ENCODE data around the gene TYW1B.
"Not testable (repeated sequence)": the region's sequence is repeated elsewhere in the genome, so short reads cannot be mapped to it uniquely, and the experiment has no call there.

The TYW1B gene

DNA sequence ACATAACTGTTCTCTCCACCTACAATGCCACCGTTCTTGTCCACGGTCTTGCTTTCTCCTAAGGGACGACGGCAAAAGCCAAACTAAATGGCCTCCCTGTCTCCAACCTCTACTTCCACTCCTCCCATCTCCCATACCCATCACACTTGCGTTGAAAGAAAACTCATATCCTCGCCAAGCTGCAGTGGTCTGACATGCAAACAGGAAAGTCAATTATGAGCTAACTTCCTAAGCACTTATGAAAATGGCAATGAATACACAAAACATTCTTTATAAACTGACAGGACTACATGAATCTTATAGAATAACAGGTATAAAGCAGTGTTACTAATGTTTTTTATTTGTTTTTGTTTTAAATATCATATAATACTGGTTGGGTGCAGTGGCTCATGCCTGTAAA lies 46.4 kb downstream of the TYW1B start:
- Histone ChIP-seq H3K27ac (ENCODE audit: low read length, poor library complexity, severe bottlenecking) (no peak overlapping the region), H2AK5ac (ENCODE audit: low read length, severe bottlenecking) (no peak overlapping the region), H2BK15ac (ENCODE audit: low read depth, poor library complexity, severe bottlenecking) (no peak overlapping the region), H4K91ac (ENCODE audit: low read length) (no peak overlapping the region), H3K27me3 (ENCODE audit: control insufficient read depth in 1 of 2, insufficient read depth in 1 of 2, low read length in 2 of 2) (no peaks in the 10 kb centered on the region), H3K18ac (ENCODE audit: low read depth in 1 of 2, low read length in 2 of 2) (no peak overlapping the region), H3K4me2 (ENCODE audit: low read length, poor library complexity, severe bottlenecking) (no peak overlapping the region), H3K79me1 (replicated peaks; ENCODE audit: low read length, poor library complexity, severe bottlenecking) (no peaks in the 10 kb centered on the region), H4K8ac (ENCODE audit: low read length) (no peak overlapping the region), H2BK120ac (ENCODE audit: low read depth, low read length) (no peak overlapping the region), H2BK5ac (ENCODE audit: low read depth, low read length, poor library complexity, severe bottlenecking) (no peak overlapping the region), H3K14ac (ENCODE audit: low read length in 2 of 2) (no peak overlapping the region), H3K36me3 (ENCODE audit: control insufficient read depth in 1 of 2, insufficient read depth in 2 of 2, low read depth in 1 of 2, low read length in 2 of 2) (no peaks in the 10 kb centered on the region), H3K9ac (ENCODE audit: low read length) (no peak overlapping the region), H3K4me1 (ENCODE audit: control insufficient read depth, insufficient read depth, low read depth, low read length) (no peaks in the 10 kb centered on the region), H3K9me3 (ENCODE audit: control insufficient read depth, low read length) (no peaks in the 10 kb centered on the region), H2BK12ac (ENCODE audit: low read length in 2 of 2) (no peak overlapping the region), H3K23ac (ENCODE audit: low read length in 2 of 2) (no peak overlapping the region), H2AFZ (ENCODE audit: low read depth, low read length) (no peak overlapping the region), H3K4ac (ENCODE audit: low read depth in 1 of 2, low read length in 2 of 2) (no peak overlapping the region), H3K4me3 (ENCODE audit: insufficient read depth in 1 of 2, low read depth in 1 of 2, low read length in 2 of 2) (no peak overlapping the region)
- no peak for DNase-seq
- 91% methylated on average over 6 of the region's 6 CpGs for WGBS

- Histone ChIP-seq H2BK15ac (ENCODE audit: low read depth, poor library complexity, severe bottlenecking) (no peak overlapping the region), H3K4me2 (ENCODE audit: low read length, poor library complexity, severe bottlenecking) (no peak overlapping the region), H2BK5ac (ENCODE audit: low read depth, low read length, poor library complexity, severe bottlenecking) (no peak overlapping the region), H2AK5ac (ENCODE audit: low read length, severe bottlenecking) (no peak overlapping the region), H4K8ac (ENCODE audit: low read length) (no peak overlapping the region), H3K23ac (ENCODE audit: low read length in 2 of 2) (no peak overlapping the region), H2AFZ (ENCODE audit: low read depth, low read length) (no peak overlapping the region), H3K27me3 (ENCODE audit: control insufficient read depth in 1 of 2, insufficient read depth in 1 of 2, low read length in 2 of 2) (no peaks in the 10 kb centered on the region), H4K91ac (ENCODE audit: low read length) (no peak overlapping the region), H3K4me1 (ENCODE audit: control insufficient read depth, insufficient read depth, low read depth, low read length) (no peaks in the 10 kb centered on the region), H2BK120ac (ENCODE audit: low read depth, low read length) (no peak overlapping the region), H3K79me1 (replicated peaks; ENCODE audit: low read length, poor library complexity, severe bottlenecking) (no peaks in the 10 kb centered on the region), H3K36me3 (ENCODE audit: control insufficient read depth in 1 of 2, insufficient read depth in 2 of 2, low read depth in 1 of 2, low read length in 2 of 2) (no peaks in the 10 kb centered on the region), H3K4me3 (ENCODE audit: insufficient read depth in 1 of 2, low read depth in 1 of 2, low read length in 2 of 2) (no peak overlapping the region), H3K18ac (ENCODE audit: low read depth in 1 of 2, low read length in 2 of 2) (no peak overlapping the region), H3K9me3 (ENCODE audit: control insufficient read depth, low read length) (no peaks in the 10 kb centered on the region), H2BK12ac (ENCODE audit: low read length in 2 of 2) (no peak overlapping the region), H3K27ac (ENCODE audit: low read length, poor library complexity, severe bottlenecking) (no peak overlapping the region), H3K9ac (ENCODE audit: low read length) (no peak overlapping the region), H3K4ac (ENCODE audit: low read depth in 1 of 2, low read length in 2 of 2) (no peak overlapping the region), H3K14ac (ENCODE audit: low read length in 2 of 2) (no peak overlapping the region)
- no peak for DNase-seq
- WGBS: 97% methylated on average over 8 of the region's 8 CpGs
Observed at GRCh38 chr7:72781161-72781560, 46.8 kb downstream of the TYW1B start.

DNA sequence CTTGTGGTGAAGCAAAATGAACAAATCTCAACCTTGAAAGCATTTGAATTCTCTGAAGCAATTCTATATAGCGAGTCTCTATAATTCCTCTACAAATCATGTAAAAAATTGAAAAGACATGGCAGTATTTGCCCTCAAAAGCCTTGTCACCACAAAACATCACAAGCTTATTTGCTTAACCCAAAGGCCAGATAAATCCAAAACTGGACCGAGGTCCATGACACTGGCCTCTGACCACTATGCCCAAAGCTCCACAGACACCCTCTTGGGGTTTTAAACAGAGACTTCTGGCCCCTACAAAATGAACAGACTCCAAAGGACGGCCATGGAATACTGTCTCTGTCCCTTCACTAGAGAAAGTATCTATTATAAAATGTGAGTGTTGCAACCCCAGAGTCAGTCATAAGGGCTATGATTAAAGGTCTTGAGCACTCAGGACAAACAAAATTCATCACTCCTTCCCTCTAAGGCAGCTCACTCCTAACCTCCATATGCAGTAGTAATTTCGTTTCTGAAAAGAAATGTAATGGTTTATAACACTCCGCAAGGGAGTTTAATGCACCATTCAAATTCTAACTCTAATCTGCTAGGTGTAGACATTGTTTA lies 47.6 kb downstream of the TYW1B start:
- not testable (repeated sequence) for H4K91ac ChIP-seq (ENCODE audit: low read length); H4K8ac ChIP-seq (ENCODE audit: low read length); H3K27me3 ChIP-seq (ENCODE audit: control insufficient read depth in 1 of 2, insufficient read depth in 1 of 2, low read length in 2 of 2); H2BK120ac ChIP-seq (ENCODE audit: low read depth, low read length); H3K36me3 ChIP-seq (ENCODE audit: control insufficient read depth in 1 of 2, insufficient read depth in 2 of 2, low read depth in 1 of 2, low read length in 2 of 2); H3K4me1 ChIP-seq (ENCODE audit: control insufficient read depth, insufficient read depth, low read depth, low read length); H3K4me2 ChIP-seq (ENCODE audit: low read length, poor library complexity, severe bottlenecking); H3K9me3 ChIP-seq (ENCODE audit: control insufficient read depth, low read length); H3K23ac ChIP-seq (ENCODE audit: low read length in 2 of 2); H2AK5ac ChIP-seq (ENCODE audit: low read length, severe bottlenecking); H2AFZ ChIP-seq (ENCODE audit: low read depth, low read length); H2BK5ac ChIP-seq (ENCODE audit: low read depth, low read length, poor library complexity, severe bottlenecking); H3K4me3 ChIP-seq (ENCODE audit: insufficient read depth in 1 of 2, low read depth in 1 of 2, low read length in 2 of 2); H3K4ac ChIP-seq (ENCODE audit: low read depth in 1 of 2, low read length in 2 of 2); H3K27ac ChIP-seq (ENCODE audit: low read length, poor library complexity, severe bottlenecking); H2BK15ac ChIP-seq (ENCODE audit: low read depth, poor library complexity, severe bottlenecking); H3K18ac ChIP-seq (ENCODE audit: low read depth in 1 of 2, low read length in 2 of 2); H2BK12ac ChIP-seq (ENCODE audit: low read length in 2 of 2); H3K9ac ChIP-seq (ENCODE audit: low read length); H3K14ac ChIP-seq (ENCODE audit: low read length in 2 of 2); DNase-seq; H3K79me1 ChIP-seq (replicated peaks; ENCODE audit: low read length, poor library complexity, severe bottlenecking)
- WGBS: 95% methylated on average over 2 of the region's 5 CpGs

- H3K4me2 ChIP-seq (ENCODE audit: low read length, poor library complexity, severe bottlenecking); H2BK120ac ChIP-seq (ENCODE audit: low read depth, low read length); H3K23ac ChIP-seq (ENCODE audit: low read length in 2 of 2); H4K91ac ChIP-seq (ENCODE audit: low read length); H3K14ac ChIP-seq (ENCODE audit: low read length in 2 of 2); H3K27me3 ChIP-seq (ENCODE audit: control insufficient read depth in 1 of 2, insufficient read depth in 1 of 2, low read length in 2 of 2); H2AK5ac ChIP-seq (ENCODE audit: low read length, severe bottlenecking); H3K36me3 ChIP-seq (ENCODE audit: control insufficient read depth in 1 of 2, insufficient read depth in 2 of 2, low read depth in 1 of 2, low read length in 2 of 2); H3K9ac ChIP-seq (ENCODE audit: low read length); H3K18ac ChIP-seq (ENCODE audit: low read depth in 1 of 2, low read length in 2 of 2); H4K8ac ChIP-seq (ENCODE audit: low read length); H3K79me1 ChIP-seq (replicated peaks; ENCODE audit: low read length, poor library complexity, severe bottlenecking); H2BK12ac ChIP-seq (ENCODE audit: low read length in 2 of 2); H2AFZ ChIP-seq (ENCODE audit: low read depth, low read length); H2BK15ac ChIP-seq (ENCODE audit: low read depth, poor library complexity, severe bottlenecking); H3K27ac ChIP-seq (ENCODE audit: low read length, poor library complexity, severe bottlenecking); H3K4me1 ChIP-seq (ENCODE audit: control insufficient read depth, insufficient read depth, low read depth, low read length); DNase-seq; H3K9me3 ChIP-seq (ENCODE audit: control insufficient read depth, low read length); H3K4me3 ChIP-seq (ENCODE audit: insufficient read depth in 1 of 2, low read depth in 1 of 2, low read length in 2 of 2); H2BK5ac ChIP-seq (ENCODE audit: low read depth, low read length, poor library complexity, severe bottlenecking); H3K4ac ChIP-seq (ENCODE audit: low read depth in 1 of 2, low read length in 2 of 2): not testable (repeated sequence)
- WGBS: 100% methylated on average over 1 of the region's 2 CpGs
Observed at GRCh38 chr7:72777167-72777566, 50.8 kb downstream of the TYW1B start.
